Epithelial cell of prostate (primary cell): ENCODE results near the gene SMIM32.

Source experiments
- DNase-seq: peaks from one replicate; pipeline ENCODE4 v3.0.0-alpha.2; 2011; ENCODE audit warnings: low read depth, low spot score
- H3K27ac ChIP-seq: fragments of 450-650 bp; 2 replicates; pipeline ENCODE4 v1.5.1; 2017; ENCODE audit warnings: mild to moderate bottlenecking

The SMIM32 gene

GRCh38 chr5:136209346-136209910 is 16.5 kb upstream of the SMIM32 start:
- no peak for DNase-seq
- H3K27ac ChIP-seq = no peak overlapping the region

DNA sequence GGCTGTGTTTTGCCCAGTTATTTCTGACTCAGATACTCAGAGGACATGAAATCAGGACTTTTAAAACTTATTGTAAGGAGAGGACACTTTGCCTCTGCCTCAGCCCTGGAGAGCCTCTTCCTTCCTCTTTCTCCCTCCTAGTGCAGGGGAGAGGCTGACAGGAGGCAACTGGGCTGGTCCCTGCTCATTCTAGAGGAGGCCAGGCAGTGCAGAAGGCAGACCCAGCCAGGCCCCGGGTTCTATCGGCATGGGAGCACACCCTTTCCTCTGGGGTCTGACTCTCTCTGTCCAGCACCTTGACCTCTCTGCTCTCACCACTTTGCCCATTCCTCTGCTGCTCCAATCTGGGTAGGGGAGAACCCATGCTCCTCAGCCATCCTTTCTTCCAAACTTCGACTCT is 16.0 kb upstream of the SMIM32 start:
- H3K27ac ChIP-seq = no peak overlapping the region
- DNase-seq = no peak

DNA sequence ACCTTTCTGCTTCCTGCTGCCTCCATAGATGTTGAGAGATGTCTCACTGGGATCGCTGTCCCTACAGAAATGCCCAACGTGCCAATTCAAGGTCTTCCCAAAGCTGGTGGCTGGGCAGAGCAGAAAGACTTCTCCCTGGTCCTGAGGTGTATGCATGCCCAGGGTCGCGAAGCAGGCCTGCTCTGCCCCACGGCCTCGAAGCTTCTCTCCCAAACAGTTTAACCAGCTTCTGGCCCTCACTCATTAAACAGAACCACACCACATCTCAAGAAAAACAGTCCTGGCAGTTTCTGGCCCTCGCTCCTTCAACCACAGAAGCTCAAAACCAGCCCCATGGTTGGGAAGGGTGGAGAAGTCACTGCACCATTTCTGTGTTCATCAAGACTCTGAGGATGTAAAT is 14.7 kb upstream of the SMIM32 start:
- H3K27ac ChIP-seq = no peak overlapping the region
- no peak for DNase-seq

- no peak for DNase-seq
- H3K27ac ChIP-seq = no peak overlapping the region
Measured at GRCh38 chr5:136206361-136206760, 13.4 kb upstream of the SMIM32 start.

DNA sequence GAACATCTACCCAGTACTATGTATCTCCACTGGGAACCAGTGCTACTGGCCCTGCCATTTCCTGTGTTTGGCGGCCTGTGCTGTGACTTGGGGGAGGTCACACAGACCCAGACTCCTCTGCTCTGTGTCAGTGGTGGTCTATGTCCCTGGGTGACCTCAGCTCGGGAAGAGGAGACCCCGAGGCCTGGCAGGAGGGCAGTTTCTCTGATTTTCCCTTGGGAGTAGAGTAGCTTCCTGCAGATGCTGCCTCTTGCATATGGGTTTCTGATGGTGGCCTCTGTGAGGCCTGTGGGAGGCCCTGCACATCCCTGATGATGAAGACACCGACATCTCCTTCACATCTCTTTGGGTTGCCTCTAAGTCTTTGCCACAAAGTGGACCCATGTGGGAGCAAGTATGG is 13.0 kb upstream of the SMIM32 start:
- no peak overlapping the region for H3K27ac ChIP-seq
- no peak for DNase-seq

DNA sequence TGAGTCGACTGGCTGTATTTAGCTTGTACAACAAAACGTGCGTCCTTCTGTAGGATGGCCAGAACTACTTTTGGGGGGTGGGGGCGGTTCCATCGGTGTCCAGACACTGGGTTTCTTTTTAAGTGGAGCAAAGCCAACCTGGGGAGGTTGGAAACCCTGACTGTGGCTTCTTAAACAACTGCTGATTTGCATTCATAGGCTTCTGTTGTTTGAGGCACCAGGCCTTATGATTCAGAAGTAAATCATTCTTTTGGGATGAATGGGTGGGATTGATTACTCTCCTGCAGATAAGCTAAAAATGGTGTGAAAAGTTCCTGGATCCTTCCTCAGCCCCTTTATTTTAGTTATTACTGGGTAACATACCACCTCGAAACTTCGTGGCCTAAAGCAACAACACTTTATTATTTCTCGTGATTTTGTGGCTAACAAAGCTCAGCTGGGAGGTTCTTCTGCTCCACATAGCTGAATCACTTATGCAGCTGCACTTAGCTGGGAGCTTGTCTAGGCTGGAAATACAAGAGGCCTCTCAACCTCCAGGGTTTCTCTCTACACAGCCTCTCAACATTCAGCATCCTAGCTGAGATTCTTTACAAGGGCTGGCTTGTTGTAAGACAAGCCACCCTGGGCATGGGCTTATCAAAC is 12.2 kb upstream of the SMIM32 start:
- H3K27ac ChIP-seq = no peak overlapping the region
- no peak for DNase-seq

DNA sequence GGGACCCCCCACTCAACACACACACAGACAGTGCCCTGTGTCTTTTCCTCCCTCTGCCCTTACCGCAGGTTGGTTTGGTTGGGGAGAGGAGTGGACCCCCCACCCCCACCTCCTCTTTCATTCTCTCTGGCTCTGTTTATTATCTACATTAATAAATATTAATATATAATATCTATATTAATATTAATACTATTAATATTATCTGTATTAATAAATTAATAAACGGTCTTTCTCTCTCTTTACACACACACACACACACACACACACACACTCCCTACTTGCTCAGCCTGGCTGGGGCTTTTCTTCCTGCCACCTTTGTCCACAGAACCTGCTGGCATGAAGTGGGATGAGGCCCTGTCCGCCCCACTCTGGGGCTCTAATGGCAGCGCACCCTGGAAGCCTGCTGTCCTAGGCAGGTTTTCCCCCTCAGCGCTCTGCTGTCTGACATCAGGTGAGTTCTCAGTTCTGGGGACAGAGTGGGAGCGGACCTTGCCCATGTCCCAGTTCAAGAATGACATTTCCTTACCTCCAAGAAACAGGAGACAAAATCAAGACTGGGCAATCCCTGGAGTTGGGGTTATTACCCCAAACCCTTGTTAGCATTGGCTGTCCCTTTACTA is 10.5 kb upstream of the SMIM32 start:
- DNase-seq = no peak
- H3K27ac ChIP-seq = no peak overlapping the region

DNA sequence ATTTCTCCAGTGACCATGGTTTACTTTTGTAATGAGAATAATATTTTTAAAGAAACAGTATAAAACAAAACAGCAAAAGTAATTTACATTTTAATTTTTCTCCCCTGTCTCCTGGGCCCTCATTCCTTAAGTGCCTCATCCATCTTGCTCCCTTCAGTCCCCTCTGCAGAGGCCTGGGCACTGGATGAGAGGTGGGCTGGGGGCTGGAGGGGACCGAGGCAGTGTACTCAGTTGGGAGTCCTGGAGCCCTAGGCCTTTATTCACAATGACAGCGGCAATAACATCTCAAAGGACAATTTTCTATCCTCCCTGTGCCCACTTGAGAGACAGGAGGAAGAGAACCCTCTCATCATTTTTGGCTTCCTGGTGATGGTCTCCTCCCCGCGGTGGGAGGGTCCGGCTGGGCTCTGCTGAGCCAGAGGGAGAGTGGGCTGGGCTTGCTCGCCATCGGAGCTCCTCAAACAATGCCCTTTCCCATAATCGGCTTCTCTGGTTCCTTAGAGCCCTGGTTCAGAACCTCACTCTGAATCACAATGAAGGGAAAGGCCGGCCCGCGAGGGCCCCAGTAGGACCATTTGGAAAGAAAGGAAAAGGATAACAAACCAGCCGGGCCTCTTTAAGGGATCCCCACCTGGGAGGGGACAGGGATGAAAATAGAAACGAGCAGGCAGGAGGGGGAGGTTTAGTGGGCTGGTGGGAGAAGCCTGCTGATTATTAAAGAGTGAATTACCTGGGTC is 9.7 kb upstream of the SMIM32 start:
- no peak overlapping the region for H3K27ac ChIP-seq
- no peak for DNase-seq

DNA sequence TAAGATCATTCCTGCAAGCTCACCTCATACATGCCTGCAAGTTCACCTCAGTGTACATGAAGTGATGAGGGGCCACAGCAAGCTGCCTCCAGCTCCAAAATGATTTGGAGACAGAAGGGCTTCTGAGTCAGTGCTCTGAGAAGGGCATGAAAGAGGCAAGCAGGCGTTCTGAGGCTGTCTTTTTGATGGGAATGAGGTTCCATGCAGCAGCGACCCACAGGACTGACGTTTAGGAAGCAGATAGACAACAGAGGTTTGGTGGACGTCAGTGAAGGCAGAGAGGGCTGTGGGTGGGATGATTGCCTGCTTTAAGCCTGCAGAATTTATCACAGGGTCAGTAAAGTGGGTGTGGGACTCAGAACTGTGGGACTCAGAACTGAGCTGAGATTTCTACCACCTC is 8.9 kb upstream of the SMIM32 start:
- no peak for DNase-seq
- no peak overlapping the region for H3K27ac ChIP-seq

- no peak for DNase-seq
- H3K27ac ChIP-seq = no peak overlapping the region
Measured at GRCh38 chr5:136200761-136201160, 7.8 kb upstream of the SMIM32 start.

- no peak for DNase-seq
- no peak overlapping the region for H3K27ac ChIP-seq
Measured at GRCh38 chr5:136200130-136200529, 7.2 kb upstream of the SMIM32 start.

- H3K27ac ChIP-seq = no peak overlapping the region
- DNase-seq = no peak
Measured at GRCh38 chr5:136199408-136199807, 6.4 kb upstream of the SMIM32 start.

DNA sequence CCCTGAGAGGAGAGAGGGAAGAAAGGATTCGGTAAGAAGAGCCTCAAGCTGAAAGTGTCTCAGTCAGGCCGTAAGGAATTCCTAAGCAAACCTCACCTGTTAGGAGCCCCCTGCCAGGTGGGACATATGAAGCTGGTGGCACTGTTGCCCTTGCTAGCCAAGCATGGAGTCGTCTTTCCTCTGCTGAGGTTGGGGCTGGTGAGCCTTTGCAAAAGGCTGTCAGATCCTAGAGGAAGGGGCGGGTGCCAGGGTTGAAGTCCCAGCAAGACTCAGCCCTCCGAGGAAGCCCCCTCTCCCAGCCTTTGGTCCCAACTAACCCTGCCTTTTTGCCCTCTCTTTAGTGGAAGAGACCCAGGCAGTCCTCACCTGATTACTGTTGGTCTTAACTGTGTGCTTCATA is 5.5 kb upstream of the SMIM32 start:
- H3K27ac ChIP-seq = no peak overlapping the region
- DNase-seq = no peak

DNA sequence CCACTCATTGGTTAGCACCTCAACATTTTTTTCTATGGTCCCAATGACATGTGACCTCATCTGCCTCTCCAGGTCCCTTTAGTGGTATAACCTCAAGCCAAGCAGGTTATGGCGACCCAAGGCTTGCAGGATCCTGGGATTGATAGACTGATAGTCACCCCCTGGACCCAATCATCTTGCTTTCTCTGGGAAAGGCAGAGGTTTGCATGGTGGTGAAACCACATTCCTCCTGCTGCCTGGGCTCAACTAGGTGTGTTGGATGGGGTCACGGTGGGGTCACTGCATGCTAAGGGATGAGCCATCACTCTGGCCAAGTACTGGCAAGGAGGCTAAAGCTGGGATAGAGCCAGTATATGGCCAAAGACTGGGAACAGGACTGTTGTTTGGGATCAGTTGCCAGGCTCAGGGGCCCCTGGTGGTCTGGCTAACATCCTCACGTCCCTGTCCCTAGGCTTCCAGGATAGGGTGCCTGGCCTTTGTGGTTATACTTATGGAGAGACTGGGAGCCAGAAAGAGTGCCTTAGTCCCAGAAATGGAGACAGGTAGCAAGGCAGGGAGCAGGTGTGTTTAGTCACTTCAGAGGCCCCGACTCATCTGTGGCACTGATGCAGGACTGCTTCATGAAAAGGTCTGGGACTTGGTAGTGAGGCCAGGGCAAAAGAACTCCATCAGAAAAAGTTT is 4.6 kb upstream of the SMIM32 start:
- no peak for DNase-seq
- no peak overlapping the region for H3K27ac ChIP-seq

DNA sequence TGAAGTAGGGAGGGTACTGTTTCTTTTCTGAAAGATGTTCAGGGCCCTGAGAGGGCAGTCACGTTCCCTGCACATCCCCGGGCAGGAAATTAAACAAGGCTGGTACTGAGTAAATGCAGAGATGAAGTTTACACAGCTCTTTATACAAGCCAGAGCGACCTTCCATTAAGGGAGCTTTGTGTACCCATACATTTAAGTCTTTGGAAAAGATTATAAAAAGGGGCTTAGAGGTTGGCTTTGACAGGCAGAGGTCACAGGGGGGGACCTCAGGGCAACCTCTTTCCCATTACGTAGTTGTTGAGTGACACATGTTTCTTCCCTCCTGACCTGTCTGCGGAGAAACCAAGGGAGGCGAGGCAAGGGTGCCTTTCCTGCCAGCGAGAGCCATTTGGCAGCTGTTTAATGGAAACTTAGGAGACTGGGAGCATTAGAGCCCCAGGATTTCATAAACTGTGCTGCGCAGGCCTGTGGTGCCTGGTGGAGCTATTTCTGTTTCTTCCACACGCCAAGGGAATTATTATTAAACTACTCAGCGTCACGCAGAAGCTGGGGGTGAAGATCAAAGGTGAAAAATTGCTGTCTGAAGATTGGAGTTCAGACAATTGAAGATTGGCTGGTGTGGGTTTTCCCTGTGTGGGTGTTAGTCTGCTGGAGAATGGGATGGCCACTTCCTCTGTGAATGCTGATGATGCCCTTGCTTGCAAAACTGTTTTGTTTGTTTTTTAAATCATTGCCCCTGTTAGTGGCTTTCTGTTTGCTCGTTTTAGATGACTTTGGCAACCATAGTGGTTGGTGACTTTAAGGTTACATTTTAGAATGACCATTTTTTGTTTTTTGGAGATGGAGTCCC is 3.2 kb upstream of the SMIM32 start:
- no peak overlapping the region for H3K27ac ChIP-seq
- no peak for DNase-seq

DNA sequence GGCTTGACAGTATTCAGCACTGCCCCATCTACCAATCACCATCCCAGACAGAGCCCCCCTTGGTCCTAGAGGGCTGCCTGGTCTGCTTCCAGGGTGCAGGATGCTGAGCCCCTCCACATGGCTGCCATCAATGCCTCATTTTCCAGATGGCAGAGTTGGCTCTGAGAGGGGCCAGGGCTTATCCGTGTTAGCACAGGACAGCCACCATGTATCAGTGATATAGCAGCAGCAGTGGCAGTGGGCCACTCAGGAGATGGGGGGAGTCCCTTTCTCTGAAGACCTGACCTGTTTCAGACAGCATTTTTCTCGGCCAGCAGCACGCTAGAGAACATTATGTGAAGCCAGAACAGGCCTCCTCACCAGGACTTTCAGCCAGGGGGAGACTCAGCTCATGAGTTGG is 1.6 kb upstream of the SMIM32 start:
- no peak overlapping the region for H3K27ac ChIP-seq
- no peak for DNase-seq

GRCh38 chr5:136193322-136193935 is 467 bp upstream of the SMIM32 start:
- no peak for DNase-seq
- H3K27ac ChIP-seq = no peak overlapping the region

GRCh38 chr5:136192015-136192525 is 892 bp downstream of the SMIM32 start:
- no peak overlapping the region for H3K27ac ChIP-seq
- DNase-seq = no peak

- no peak overlapping the region for H3K27ac ChIP-seq
- DNase-seq = peak; percentile 26
Measured at GRCh38 chr5:136191304-136192014, 1.5 kb downstream of the SMIM32 start.
